HCT116 (cell line): Measurements from ENCODE around the gene SPATA31D3. TPM values are rescaled to one million over a fixed set of nuclear protein-coding genes. Genes with fewer than 3 reads are reported as not detected.

Experiments
- ATAC-seq: fragments of 200-7000 bp; cut with Tn5 transposase; 2 replicates; pipeline ENCODE4 v1.9.1; 2020; ENCODE audit warnings: mild to moderate bottlenecking, moderate library complexity
- BruUV-seq: library from RNA; stranded (reverse); fragments of 400-500 nt; replicated peaks from 2 replicates; lab custom pipeline; 2021; lab: Mats Ljungman, UMichigan
- CTCF ChIA-PET: fragments of 300-600 bp; sonication (Branson Sonifier 250); formaldehyde crosslinking; loops from one replicate; lab custom pipeline; 2021; ENCODE audit warnings: antibody characterized with exemption; lab: Charles Lee
- POLR2A ChIA-PET: fragments of 300-600, 350-600 bp; sonication (Branson Sonifier 250); formaldehyde crosslinking; loops from one replicate; lab custom pipeline; 2021; ENCODE audit warnings: antibody characterized with exemption; lab: Charles Lee
- RAD21 ChIA-PET, 2 experiments: fragments of 300-600 bp; sonication (Branson Sonifier 250); formaldehyde crosslinking; loops; one replicate each; lab custom pipeline; 2023; ENCODE audit warnings: low total read pairs in 2 of 2; ENCODE audit not compliant: uncharacterized antibody in 2 of 2, unreplicated experiment in 2 of 2, low non-redundant PET in 1 of 2; lab: Charles Lee
- DNase-seq: peaks from one replicate; pipeline ENCODE4 v3.0.0-alpha.2; 2010; ENCODE audit warnings: low read depth, low spot score
- H2AFZ ChIP-seq: fragments of 200-600 bp; shearing (Covaris generic), sonication (generic); 2 replicates; pipeline ENCODE4 v1.6.1; 2017; ENCODE audit warnings: low read depth, mixed run types, mixed read lengths, antibody characterized with exemption, low read length; ENCODE audit not compliant: poor library complexity, severe bottlenecking
- H3K27ac ChIP-seq: 2 replicates; pipeline ENCODE4 v1.5.1; 2012; ENCODE audit warnings: low read depth, low read length
- H3K27me3 ChIP-seq: fragments of 200-600 bp; sonication (generic); 2 replicates; pipeline ENCODE4 v1.6.1; 2016; ENCODE audit warnings: mixed run types, low read length, mixed read lengths; ENCODE audit not compliant: insufficient read depth
- H3K36me3 ChIP-seq, 2 experiments: fragments of 200-500 bp in 1 of 2; fragments of 200-600 bp in 1 of 2; sonication (Bioruptor generic) in 1 of 2; sonication (generic) in 1 of 2; 2 replicates each; pipeline versions ENCODE4 v1.5.1 to v1.6.1; 2014 to 2016; ENCODE audit warnings: low read length in 2 of 2, inconsistent platforms in 1 of 2, mixed read lengths in 1 of 2, mixed run types in 1 of 2; ENCODE audit not compliant: insufficient read depth in 2 of 2, control insufficient read depth in 1 of 2
- H3K4me1 ChIP-seq, 2 experiments: fragments of 200-600 bp in 1 of 2; sonication (generic) in 1 of 2; 2 replicates each; pipeline versions ENCODE4 v1.5.1 to v1.6.1; 2012 to 2017; ENCODE audit warnings: low read length in 2 of 2, inconsistent platforms in 1 of 2, mild to moderate bottlenecking in 1 of 2, mixed read lengths in 1 of 2, mixed run types in 1 of 2, moderate library complexity in 1 of 2; ENCODE audit not compliant: insufficient read depth in 2 of 2, control insufficient read depth in 1 of 2
- H3K4me2 ChIP-seq: fragments of 200-600 bp; sonication (generic); 2 replicates; pipeline ENCODE4 v1.6.1; 2017; ENCODE audit warnings: mixed run types, low read length, mixed read lengths
- H3K4me3 ChIP-seq, 2 experiments: fragments of 200-600 bp in 1 of 2; sonication (generic) in 1 of 2; replicated peaks in 1 of 2; 2 replicates each; pipeline ENCODE4 v1.5.1; 2011 to 2016; ENCODE audit warnings: low read length in 2 of 2, control low read depth in 1 of 2, low read depth in 1 of 2, mild to moderate bottlenecking in 1 of 2, mixed read lengths in 1 of 2, mixed run types in 1 of 2
- H3K79me2 ChIP-seq: fragments of 200-600 bp; sonication (generic); 2 replicates; pipeline ENCODE4 v1.6.1; 2017; ENCODE audit warnings: mild to moderate bottlenecking, mixed run types, low read length, moderate library complexity, mixed read lengths; ENCODE audit not compliant: insufficient read depth
- H3K9ac ChIP-seq: fragments of 200-600 bp; sonication (generic); 2 replicates; pipeline ENCODE4 v1.6.1; 2016; ENCODE audit warnings: low read length, mixed read lengths
- H3K9me2 ChIP-seq: fragments of 200-600 bp; sonication (generic), shearing (Covaris generic); 2 replicates; pipeline ENCODE4 v1.6.1; 2017; ENCODE audit warnings: mixed run types, mild to moderate bottlenecking, moderate library complexity; ENCODE audit not compliant: insufficient read depth
- H3K9me3 ChIP-seq, 2 experiments: fragments of 200-500 bp in 1 of 2; fragments of 200-600 bp in 1 of 2; sonication (Bioruptor generic) in 1 of 2; sonication (generic) in 1 of 2; 2 replicates each; pipeline ENCODE4 v1.6.1; 2014 to 2017; ENCODE audit warnings: low read length in 2 of 2, mixed read lengths in 2 of 2, inconsistent platforms in 1 of 2, low read depth in 1 of 2, mild to moderate bottlenecking in 1 of 2, mixed run types in 1 of 2, moderate library complexity in 1 of 2; ENCODE audit not compliant: control insufficient read depth in 1 of 2, insufficient read depth in 1 of 2
- H4K20me1 ChIP-seq: fragments of 200-600 bp; sonication (generic), shearing (Covaris generic); 2 replicates; pipeline ENCODE4 v1.6.1; 2017; ENCODE audit warnings: mixed run types, mild to moderate bottlenecking, moderate library complexity; ENCODE audit not compliant: insufficient read depth
- CBX3 ChIP-seq: IDR thresholded peaks from 2 replicates; pipeline ENCODE4 v1.6.1; 2012; ENCODE audit warnings: low read depth
- CEBPB ChIP-seq: IDR thresholded peaks from 2 replicates; pipeline ENCODE4 v1.6.1; 2012; ENCODE audit warnings: low read depth
- EGR1 ChIP-seq: IDR thresholded peaks from 2 replicates; pipeline ENCODE4 v1.6.1; 2012; ENCODE audit warnings: low read depth
- ELF1 ChIP-seq: IDR thresholded peaks from 2 replicates; pipeline ENCODE4 v1.6.1; 2012; ENCODE audit warnings: low read depth, borderline replicate concordance
- EZH2 ChIP-seq: fragments of 200-600 bp; sonication (generic); IDR thresholded peaks from 2 replicates; pipeline ENCODE4 v1.6.1; 2017; ENCODE audit warnings: antibody characterized with exemption, mixed run types
- EZH2phosphoT487 ChIP-seq: fragments of 200-600 bp; IDR thresholded peaks from 2 replicates; pipeline ENCODE4 v1.6.1; 2018; ENCODE audit warnings: antibody characterized with exemption, borderline replicate concordance
- FOSL1 ChIP-seq: IDR thresholded peaks from 2 replicates; pipeline ENCODE4 v1.6.1; 2012; ENCODE audit warnings: low read depth
- JUND ChIP-seq: IDR thresholded peaks from 2 replicates; pipeline ENCODE4 v1.6.1; 2012
- MAX ChIP-seq: IDR thresholded peaks from 2 replicates; pipeline ENCODE4 v1.6.1; 2012
- POLR2A ChIP-seq: IDR thresholded peaks from 2 replicates; pipeline ENCODE4 v1.7.0; 2011; ENCODE audit warnings: borderline replicate concordance; ENCODE audit not compliant: insufficient read depth, insufficient read length; ENCODE audit errors: extremely low read depth
- POLR2AphosphoS5 ChIP-seq: IDR thresholded peaks from 2 replicates; pipeline ENCODE4 v1.6.1; 2011; ENCODE audit warnings: mild to moderate bottlenecking, low read depth, low read length, moderate library complexity
- RAD21 ChIP-seq: IDR thresholded peaks from 2 replicates; pipeline ENCODE4 v1.6.1; 2012; ENCODE audit warnings: low read depth, mild to moderate bottlenecking
- REST ChIP-seq: IDR thresholded peaks from 2 replicates; pipeline ENCODE4 v1.6.1; 2012; ENCODE audit warnings: low read depth
- SIN3A ChIP-seq: IDR thresholded peaks from 2 replicates; pipeline ENCODE4 v1.6.1; 2012; ENCODE audit warnings: low read depth
- SP1 ChIP-seq: IDR thresholded peaks from 2 replicates; pipeline ENCODE4 v1.6.1; 2012; ENCODE audit warnings: low read depth
- SRF ChIP-seq: IDR thresholded peaks from 2 replicates; pipeline ENCODE4 v1.6.1; 2012; ENCODE audit warnings: low read depth
- TCF7L2 ChIP-seq: IDR thresholded peaks from 2 replicates; pipeline ENCODE4 v1.7.0; 2011; ENCODE audit warnings: borderline replicate concordance, inconsistent platforms; ENCODE audit not compliant: insufficient read depth, insufficient read length; ENCODE audit errors: extremely low read depth
- YY1 ChIP-seq: IDR thresholded peaks from 2 replicates; pipeline ENCODE4 v1.6.1; 2011; ENCODE audit warnings: low read length, low read depth, moderate library complexity, mild to moderate bottlenecking; ENCODE audit not compliant: insufficient replicate concordance; ENCODE audit errors: extremely low read depth
- ZBTB33 ChIP-seq: IDR thresholded peaks from 2 replicates; pipeline ENCODE4 v1.6.1; 2011; ENCODE audit warnings: mild to moderate bottlenecking, low read length, moderate library complexity; ENCODE audit not compliant: insufficient replicate concordance; ENCODE audit errors: extremely low read depth
- ZFX ChIP-seq: fragments of 450-650 bp; IDR thresholded peaks from 2 replicates; pipeline ENCODE4 v1.6.1; 2017
- ZNF274 ChIP-seq: fragments of 200-500 bp; sonication (Bioruptor generic); IDR thresholded peaks from 2 replicates; pipeline ENCODE4 v1.6.1; 2014; ENCODE audit warnings: mild to moderate bottlenecking, low read depth, low read length, inconsistent platforms
- intact Hi-C: fragments of 100-400 bp; cut with micrococcal nuclease; formaldehyde crosslinking; loops from 2 replicates; pipeline ENCODE4 v1.10.0; 2022
- total RNA-seq: library from RNA; stranded (reverse); gene quantifications from one replicate; pipeline ENCODE4 v1.2.1, GENCODE V29; 2021; ENCODE audit not compliant: unreplicated experiment

SPATA31D3 gene
- total RNA-seq, 1 experiment from 2014 or later = not detected

- TF ChIP-seq EZH2phosphoT487 (no peak), ZFX (no peak), POLR2AphosphoS5 (no peak), SP1 (no peak), EZH2 (no peak), RAD21 (no peak), TCF7L2 (no peak), EGR1 (no peak)
- TF ChIP-seq, all 23 proteins: peak for 0
Observed at GRCh38 chr9:81953096-81953495, 9.8 kb downstream of the SPATA31D3 start (continued).

- ChIA-PET POLR2A (no interaction called here), RAD21 (no interaction called here), CTCF (no interaction called here)
- Histone ChIP-seq H3K27ac (no peak overlapping the region), H3K9me3 (0 out of 4 replicates have a peak, but pooled peaks cover 0 to 5% of the 10 kb centered on the region in 2 experiments), H3K4me1 (no peaks in the 10 kb centered on the region), H3K27me3 (no peaks in the 10 kb centered on the region), H3K4me3 (no peak overlapping the region), H3K9me2 (no peaks in the 10 kb centered on the region), H2AFZ (no peak overlapping the region), H4K20me1 (no peaks in the 10 kb centered on the region), H3K4me2 (no peak overlapping the region), H3K9ac (no peak overlapping the region), H3K36me3 (no peaks in the 10 kb centered on the region), H3K79me2 (no peaks in the 10 kb centered on the region)
- DNase-seq (no peak), ATAC-seq (no peak)
- TF ChIP-seq POLR2A (no peak), CBX3 (no peak), ZBTB33 (no peak), RAD21 (no peak), YY1 (no peak), EZH2 (no peak), REST (no peak), EGR1 (no peak), SIN3A (no peak), ELF1 (no peak), EZH2phosphoT487 (no peak), TCF7L2 (no peak), FOSL1 (no peak), SRF (no peak), ZNF274 (no peak), POLR2AphosphoS5 (no peak), SP1 (no peak), JUND (no peak), MAX (no peak), CEBPB (no peak)
- no TSS peak for BruUV-seq
- intact Hi-C loops = no loop called here
Observed at GRCh38 chr9:81955625-81956024, 12.3 kb downstream of the SPATA31D3 start.
